ENCODE measurements around the gene MUC5AC. TPM values are rescaled to one million over a fixed set of nuclear protein-coding genes. Genes with fewer than 3 reads are reported as not detected.

MUC5AC gene
- total RNA-seq, 1 experiment from 2014 or later = under 0.01 TPM

GRCh38 chr11:1111545-1112212, 46.1 kb upstream of the MUC5AC start:
- no peak for DNase-seq (ENCODE audit: low read depth, low spot score)
- CTCF ChIA-PET = no interaction called here

More at GRCh38 chr11:1111545-1112212, 46.1 kb upstream of the MUC5AC start:
- intact Hi-C loops (cut with micrococcal nuclease) = no loop called here
- Histone ChIP-seq H3K27me3 (ENCODE audit: insufficient read depth, low read length) (no peaks in the 10 kb centered on the region), H3K79me2 (ENCODE audit: insufficient read depth, low read length) (no peaks in the 10 kb centered on the region), H3K36me3 (ENCODE audit: control insufficient read depth in 1 of 2, insufficient read depth in 2 of 2, low read length in 2 of 2) (no peaks in the 10 kb centered on the region), H2AFZ (ENCODE audit: low read depth, low read length, poor library complexity, severe bottlenecking) (no peak overlapping the region), H4K20me1 (ENCODE audit: insufficient read depth) (no peaks in the 10 kb centered on the region), H3K9ac (ENCODE audit: low read length) (no peak overlapping the region), H3K27ac (ENCODE audit: low read depth, low read length) (no peak overlapping the region), H3K9me3 (ENCODE audit: control insufficient read depth in 1 of 2, insufficient read depth in 1 of 2, low read depth in 1 of 2, low read length in 2 of 2) (no peaks in the 10 kb centered on the region), H3K9me2 (ENCODE audit: insufficient read depth) (no peaks in the 10 kb centered on the region), H3K4me3 (replicated peaks in 1 of 2; ENCODE audit: low read depth in 1 of 2, low read length in 2 of 2) (no peak overlapping the region), H3K4me2 (ENCODE audit: low read length) (no peak overlapping the region), H3K4me1 (ENCODE audit: control insufficient read depth in 1 of 2, insufficient read depth in 2 of 2, low read length in 2 of 2) (no peaks in the 10 kb centered on the region; a peak in 1 of 4 replicates)
- no peak for ATAC-seq
- no TSS peak for BruUV-seq (replicated peaks)
- TF ChIP-seq POLR2AphosphoS5 (IDR thresholded peaks at IDR 0.05; ENCODE audit: low read depth, low read length) (no peak), EZH2phosphoT487 (IDR thresholded peaks at IDR 0.05; ENCODE audit: borderline replicate concordance) (no peak), CBX3 (IDR thresholded peaks at IDR 0.05; ENCODE audit: low read depth) (no peak), FOSL1 (IDR thresholded peaks at IDR 0.05; ENCODE audit: low read depth) (no peak), EGR1 (IDR thresholded peaks at IDR 0.05; ENCODE audit: low read depth) (no peak), EZH2 (IDR thresholded peaks at IDR 0.05) (no peak), ZBTB33 (IDR thresholded peaks at IDR 0.05; ENCODE audit: extremely low read depth, insufficient replicate concordance, low read length) (no peak), SP1 (IDR thresholded peaks at IDR 0.05; ENCODE audit: low read depth) (no peak), POLR2A (IDR thresholded peaks at IDR 0.05; ENCODE audit: borderline replicate concordance, extremely low read depth, insufficient read depth, insufficient read length) (no peak), REST (IDR thresholded peaks at IDR 0.05; ENCODE audit: low read depth) (no peak), CEBPB (IDR thresholded peaks at IDR 0.05; ENCODE audit: low read depth) (no peak), ZNF274 (IDR thresholded peaks at IDR 0.05; ENCODE audit: low read depth, low read length) (no peak), ZFX (IDR thresholded peaks at IDR 0.05) (no peak), YY1 (IDR thresholded peaks at IDR 0.05; ENCODE audit: extremely low read depth, insufficient replicate concordance, low read depth, low read length) (no peak), CTCF (IDR thresholded peaks at IDR 0.05 in 2 of 3, conservative IDR thresholded peaks at IDR 0.05 in 1 of 3; ENCODE audit: borderline replicate concordance in 1 of 3, insufficient read depth in 1 of 3, low read depth in 2 of 3, low read length in 2 of 3) (no peak), SRF (IDR thresholded peaks at IDR 0.05; ENCODE audit: low read depth) (no peak), JUND (IDR thresholded peaks at IDR 0.05) (no peak), RAD21 (IDR thresholded peaks at IDR 0.05; ENCODE audit: low read depth) (no peak)
- ChIA-PET POLR2A (no interaction called here), RAD21 (ENCODE audit: low non-redundant PET in 1 of 2, low total read pairs in 2 of 2, uncharacterized antibody in 2 of 2, unreplicated experiment in 2 of 2) (no interaction called here)
